GM12801 (cell line): ENCODE measurements around the gene C16orf92.

Source experiments
- TF ChIP-seq, protein P1 (sequence below): IDR thresholded peaks from one replicate; pipeline ENCODE4 v1.5.1; 2011; ENCODE audit warnings: control low read depth; ENCODE audit not compliant: insufficient read length; ENCODE audit errors: extremely low read depth

The C16orf92 gene

GRCh38 chr16:30046178-30046577 is 23.2 kb downstream of the C16orf92 start:
- TF ChIP-seq, protein P1, sequence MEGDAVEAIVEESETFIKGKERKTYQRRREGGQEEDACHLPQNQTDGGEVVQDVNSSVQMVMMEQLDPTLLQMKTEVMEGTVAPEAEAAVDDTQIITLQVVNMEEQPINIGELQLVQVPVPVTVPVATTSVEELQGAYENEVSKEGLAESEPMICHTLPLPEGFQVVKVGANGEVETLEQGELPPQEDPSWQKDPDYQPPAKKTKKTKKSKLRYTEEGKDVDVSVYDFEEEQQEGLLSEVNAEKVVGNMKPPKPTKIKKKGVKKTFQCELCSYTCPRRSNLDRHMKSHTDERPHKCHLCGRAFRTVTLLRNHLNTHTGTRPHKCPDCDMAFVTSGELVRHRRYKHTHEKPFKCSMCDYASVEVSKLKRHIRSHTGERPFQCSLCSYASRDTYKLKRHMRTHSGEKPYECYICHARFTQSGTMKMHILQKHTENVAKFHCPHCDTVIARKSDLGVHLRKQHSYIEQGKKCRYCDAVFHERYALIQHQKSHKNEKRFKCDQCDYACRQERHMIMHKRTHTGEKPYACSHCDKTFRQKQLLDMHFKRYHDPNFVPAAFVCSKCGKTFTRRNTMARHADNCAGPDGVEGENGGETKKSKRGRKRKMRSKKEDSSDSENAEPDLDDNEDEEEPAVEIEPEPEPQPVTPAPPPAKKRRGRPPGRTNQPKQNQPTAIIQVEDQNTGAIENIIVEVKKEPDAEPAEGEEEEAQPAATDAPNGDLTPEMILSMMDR: no peak

- TF ChIP-seq, protein P1: no peak
These were observed 23.6 kb downstream of the C16orf92 start for GRCh38 chr16:30046588-30046987.

GRCh38 chr16:30049871-30050270 is 26.9 kb downstream of the C16orf92 start:
- TF ChIP-seq, protein P1: no peak

- TF ChIP-seq, protein P1: no peak
These were observed 28.5 kb downstream of the C16orf92 start for GRCh38 chr16:30051518-30051917.

GRCh38 chr16:30052671-30053372 is 29.8 kb downstream of the C16orf92 start:
- TF ChIP-seq, protein P1: no peak

GRCh38 chr16:30053376-30054015 is 30.5 kb downstream of the C16orf92 start:
- TF ChIP-seq, protein P1: no peak

DNA sequence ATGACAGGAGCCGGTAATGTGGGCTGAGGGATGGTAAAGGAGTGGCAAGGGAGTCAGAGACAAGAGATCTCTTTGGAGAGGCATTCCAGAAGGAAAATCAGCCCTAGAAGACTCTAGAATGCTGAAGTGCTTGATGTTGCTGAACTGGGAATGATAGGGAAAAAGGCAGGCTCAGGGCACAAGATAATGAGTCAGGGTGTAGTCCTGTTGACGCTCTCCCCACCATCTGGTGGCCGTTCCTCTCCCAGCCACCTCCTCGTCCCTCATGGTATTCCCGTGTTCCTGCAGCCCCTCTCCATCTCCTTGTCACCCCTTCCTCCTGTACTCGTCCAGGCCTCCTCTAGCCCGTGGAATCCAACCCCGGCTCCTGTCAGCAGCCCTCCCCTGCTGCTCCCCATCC is 31.5 kb downstream of the C16orf92 start:
- TF ChIP-seq, protein P1: no peak
